CD4-positive, alpha-beta T cell treated with Interferon alpha-2 for 1 hour (primary cell): ENCODE data around the gene PLCXD1.

Experiments
- DNase-seq, 2 donors: peaks; one replicate each; pipeline ENCODE4 v3.0.0-alpha.2; 2020 to 2022

The PLCXD1 gene

DNA sequence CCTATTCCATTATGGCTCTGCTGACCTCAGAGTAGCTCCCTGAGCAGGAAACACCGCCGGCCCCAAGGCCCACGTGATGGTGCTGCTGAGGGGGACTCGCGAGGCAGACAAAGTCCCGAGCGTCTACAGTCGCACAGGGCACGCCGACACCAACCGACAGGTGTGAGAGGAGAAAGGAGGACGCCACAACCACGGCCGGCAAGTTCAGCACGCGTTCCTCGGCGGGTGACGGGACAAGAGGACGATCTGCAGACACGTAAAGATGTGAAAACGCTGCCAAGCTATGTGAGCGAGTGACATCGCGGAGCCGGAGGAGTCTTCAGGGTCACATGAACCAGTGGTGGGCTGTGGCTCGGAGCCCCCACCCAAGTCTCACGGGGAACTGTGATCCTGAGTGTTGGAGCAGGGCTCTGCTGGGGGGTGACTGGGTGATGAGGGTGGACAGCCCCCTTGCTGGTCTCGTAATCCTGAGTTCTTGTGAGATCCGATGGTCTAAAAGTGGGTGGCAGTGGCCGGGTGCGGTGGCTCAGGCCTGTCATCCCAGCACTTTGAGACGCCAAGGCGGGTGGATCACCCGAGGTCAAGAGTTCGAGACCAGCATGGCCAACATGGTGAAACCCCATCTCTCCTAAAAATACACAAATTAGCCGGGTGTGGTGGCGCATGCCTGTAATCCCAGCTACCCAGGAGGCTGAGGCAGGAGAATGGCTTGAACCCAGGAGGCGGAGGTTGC lies 71.6 kb downstream of the PLCXD1 start:
- DNase-seq: no peak
